C4-2B (cell line): ENCODE measurements around the gene JUND.

Experiments
- H3K27ac ChIP-seq: fragments of 450-650 bp; 2 replicates; pipeline ENCODE4 v1.5.1; 2017
- ZFX ChIP-seq: fragments of 450-650 bp; IDR thresholded peaks from 2 replicates; pipeline ENCODE4 v1.6.1; 2017
- TF ChIP-seq, protein P1 (sequence below): fragments of 450-650 bp; conservative IDR thresholded peaks from 2 replicates; pipeline ENCODE4 v1.5.1; 2017; ENCODE audit warnings: mild to moderate bottlenecking

The JUND gene

DNA sequence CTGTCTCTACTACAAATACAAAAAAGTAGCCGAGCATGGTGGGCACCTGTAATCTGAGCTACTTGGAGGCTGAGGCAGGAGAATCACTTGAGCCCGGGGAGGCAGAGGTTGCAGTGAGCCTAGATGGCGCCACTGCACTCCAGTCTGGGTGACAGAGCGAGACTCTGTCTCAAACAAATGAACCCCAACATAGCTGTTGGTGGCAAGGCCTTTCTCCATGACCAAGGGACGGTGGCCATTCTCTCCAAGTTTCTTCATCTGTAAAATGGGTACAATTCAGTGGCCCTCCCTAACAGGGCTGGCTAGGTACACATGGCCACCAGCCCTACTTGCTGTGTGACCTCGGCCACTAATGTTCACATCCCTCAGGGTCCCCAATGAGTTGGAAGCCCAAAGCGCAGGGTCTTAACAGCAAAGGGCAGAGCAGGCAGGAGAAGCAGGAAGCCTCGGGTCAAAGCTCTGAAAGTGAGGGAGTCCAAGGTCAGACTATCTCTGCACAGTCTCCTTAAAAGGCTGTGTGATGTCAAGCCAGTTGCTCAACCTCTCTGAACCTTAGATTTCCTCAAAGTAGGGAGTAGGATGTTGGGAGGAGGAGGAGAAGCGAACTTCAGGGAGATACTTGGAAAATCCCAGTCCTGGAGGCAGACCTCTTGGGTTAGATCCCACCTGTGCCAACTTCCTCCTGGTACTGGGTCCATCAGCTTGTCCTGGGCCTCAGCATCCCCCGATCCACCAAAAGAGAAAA lies 2.7 kb downstream of the JUND start:
- H3K27ac ChIP-seq, result peak overlapping the region; percentile 96
- TF ChIP-seq, protein P1, sequence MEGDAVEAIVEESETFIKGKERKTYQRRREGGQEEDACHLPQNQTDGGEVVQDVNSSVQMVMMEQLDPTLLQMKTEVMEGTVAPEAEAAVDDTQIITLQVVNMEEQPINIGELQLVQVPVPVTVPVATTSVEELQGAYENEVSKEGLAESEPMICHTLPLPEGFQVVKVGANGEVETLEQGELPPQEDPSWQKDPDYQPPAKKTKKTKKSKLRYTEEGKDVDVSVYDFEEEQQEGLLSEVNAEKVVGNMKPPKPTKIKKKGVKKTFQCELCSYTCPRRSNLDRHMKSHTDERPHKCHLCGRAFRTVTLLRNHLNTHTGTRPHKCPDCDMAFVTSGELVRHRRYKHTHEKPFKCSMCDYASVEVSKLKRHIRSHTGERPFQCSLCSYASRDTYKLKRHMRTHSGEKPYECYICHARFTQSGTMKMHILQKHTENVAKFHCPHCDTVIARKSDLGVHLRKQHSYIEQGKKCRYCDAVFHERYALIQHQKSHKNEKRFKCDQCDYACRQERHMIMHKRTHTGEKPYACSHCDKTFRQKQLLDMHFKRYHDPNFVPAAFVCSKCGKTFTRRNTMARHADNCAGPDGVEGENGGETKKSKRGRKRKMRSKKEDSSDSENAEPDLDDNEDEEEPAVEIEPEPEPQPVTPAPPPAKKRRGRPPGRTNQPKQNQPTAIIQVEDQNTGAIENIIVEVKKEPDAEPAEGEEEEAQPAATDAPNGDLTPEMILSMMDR, result no peak
- no peak for TF ChIP-seq ZFX

DNA sequence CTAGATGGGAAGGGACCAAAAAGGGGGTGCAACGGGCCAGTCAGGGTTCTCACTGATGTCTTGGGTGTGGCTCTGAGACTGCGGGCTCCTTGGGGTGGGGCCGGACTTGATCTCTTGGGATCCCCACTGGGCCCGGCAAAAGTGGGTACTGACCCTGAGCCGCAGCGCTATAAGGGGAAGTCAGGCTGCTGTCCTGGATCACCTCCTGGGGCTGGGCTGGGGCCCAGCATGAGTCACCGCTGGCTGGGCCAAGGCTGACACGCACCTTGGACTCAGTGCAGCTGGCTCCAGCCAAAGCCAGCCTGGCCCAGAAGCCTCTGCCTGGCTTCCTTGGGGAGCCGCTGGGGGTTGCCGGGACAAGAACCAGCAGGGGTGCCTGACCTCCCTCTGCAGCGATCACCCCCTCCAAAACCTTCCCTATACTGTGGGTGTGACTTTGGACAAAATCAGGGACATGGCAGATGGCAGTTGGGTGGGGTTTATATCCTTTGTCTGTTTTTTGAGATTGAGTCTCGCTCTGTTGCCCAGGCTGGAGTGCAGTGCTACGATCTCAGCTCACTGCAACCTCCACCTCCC lies 6.6 kb downstream of the JUND start:
- H3K27ac ChIP-seq, result peak overlapping the region; percentile 54
- no peak for TF ChIP-seq ZFX
- TF ChIP-seq, protein P1, result no peak

GRCh38 chr19:18274219-18274780 lies 7.1 kb downstream of the JUND start, which contains the start of gene IQCN:
Gene IQCN (minus strand): TSS chr19:18274452. CDS start chr19:18269478, 4,974 bp downstream.
- H3K27ac ChIP-seq, result peak within 1 kb of the TSS; percentile 54
- no peak for TF ChIP-seq ZFX
- TF ChIP-seq, protein P1, result no peak

DNA sequence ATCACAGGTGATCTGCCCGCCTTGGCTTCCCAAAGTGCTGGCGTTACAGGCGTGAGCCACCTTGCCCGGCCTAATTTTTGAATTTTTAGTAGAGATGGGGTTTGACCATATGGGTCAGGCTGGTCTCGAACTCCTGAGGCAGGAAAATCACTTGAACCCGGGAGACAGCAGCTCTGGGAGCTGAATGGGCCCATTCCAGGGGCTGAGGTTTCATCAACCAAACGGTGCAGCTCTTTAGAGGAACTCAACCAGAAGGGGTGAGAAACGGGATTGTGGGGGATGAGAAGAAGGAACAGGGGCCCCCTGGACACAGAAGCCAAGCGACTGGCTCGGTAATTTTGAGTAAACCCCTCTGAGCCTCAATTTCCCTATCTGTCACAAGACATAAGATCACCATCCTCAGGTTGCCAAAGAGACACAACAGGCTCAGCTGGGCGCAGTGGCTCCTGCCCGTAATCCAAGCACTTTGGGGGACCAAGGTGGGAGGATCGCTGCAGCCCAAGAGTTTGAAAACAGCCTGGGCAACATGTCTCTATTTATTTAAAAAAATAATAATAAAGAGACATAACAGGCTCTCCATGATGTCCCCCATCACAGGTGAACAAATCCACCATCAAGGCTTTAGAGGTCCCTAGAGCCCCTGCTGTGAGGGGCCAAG lies 7.7 kb downstream of the JUND start:
- no peak overlapping the region for H3K27ac ChIP-seq
- no peak for TF ChIP-seq ZFX
- TF ChIP-seq, protein P1, result no peak

- TF ChIP-seq, protein P1, result no peak
- no peak for TF ChIP-seq ZFX
Measured at GRCh38 chr19:18271433-18271841, 10.0 kb downstream of the JUND start.

DNA sequence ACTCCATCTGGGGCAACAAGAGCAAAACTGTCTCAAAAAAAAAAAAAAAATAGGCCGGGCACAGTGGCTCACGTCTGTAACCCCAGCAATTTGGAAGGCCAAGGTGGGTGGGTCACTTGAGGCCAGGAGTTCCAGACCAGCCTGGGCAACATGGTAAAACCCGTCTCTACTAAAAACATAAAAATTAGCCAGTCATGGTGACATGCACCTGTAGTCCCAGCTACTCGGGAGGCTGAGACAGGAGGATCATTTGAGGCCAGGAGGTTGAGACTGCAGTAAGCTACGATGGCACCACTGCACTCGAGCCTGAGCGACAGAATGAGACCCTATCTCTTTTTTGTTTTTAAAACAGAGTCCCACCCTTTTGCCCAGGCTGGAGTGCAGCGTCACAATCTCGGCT lies 11.1 kb downstream of the JUND start:
- no peak overlapping the region for H3K27ac ChIP-seq
- no peak for TF ChIP-seq ZFX
- TF ChIP-seq, protein P1, result no peak

More at GRCh38 chr19:18271433-18271841, 10.0 kb downstream of the JUND start:
- no peak overlapping the region for H3K27ac ChIP-seq
